ENCODE measurements around the gene EIF4E2. TPM values are rescaled to one million over a fixed set of nuclear protein-coding genes. Genes with fewer than 3 reads are reported as not detected.
"Not testable (repeated sequence)": the region's sequence is repeated elsewhere in the genome, so short reads cannot be mapped to it uniquely, and the experiment has no call there.

The EIF4E2 gene
- polyA plus RNA-seq, 3 donors from 2014 or later: 60.5 to 82.0 (median 80.3) TPM

GRCh38 chr2:232525199-232525598, 25.3 kb upstream of the EIF4E2 start:
- no peaks in the 10 kb centered on the region for H3K36me3 Mint-ChIP-seq
- H3K4me3 Mint-ChIP-seq: no peak overlapping the region
- H3K4me1 Mint-ChIP-seq: peaks cover 14 to 17% of the 10 kb centered on the region in 2 donors
- no peak overlapping the region for H3K27ac Mint-ChIP-seq
- H3K27me3 Mint-ChIP-seq (ENCODE audit: low read depth in 3 of 3): peaks cover 9 to 18% (median 11%) of the 10 kb centered on the region in 3 donors
- no peak for DNase-seq
- H3K9me3 Mint-ChIP-seq: no peaks in the 10 kb centered on the region

GRCh38 chr2:232525791-232526371, 24.6 kb upstream of the EIF4E2 start, which contains the start of gene CHRND:
CHRND (plus strand) TSS chr2:232526160; CDS start chr2:232526216, 56 bp downstream.
- no peak for DNase-seq
- Mint-ChIP-seq H3K4me3 (no peak within 1 kb of the TSS), H3K27ac (no peak within 1 kb of the TSS), H3K4me1 (peaks cover 14 to 17% of the 10 kb centered on the region in 2 donors), H3K36me3 (no peaks in the 10 kb centered on the region), H3K9me3 (no peaks in the 10 kb centered on the region), H3K27me3 (ENCODE audit: low read depth in 3 of 3) (peaks cover 9 to 20% (median 10%) of the 10 kb centered on the region in 3 donors)

- H3K27ac Mint-ChIP-seq: no peak overlapping the region
These were observed 24.0 kb upstream of the EIF4E2 start for GRCh38 chr2:232526372-232526941.

GRCh38 chr2:232527905-232528470, 22.5 kb upstream of the EIF4E2 start:
- no peaks in the 10 kb centered on the region for H3K36me3 Mint-ChIP-seq
- no peak overlapping the region for H3K4me3 Mint-ChIP-seq
- no peak for DNase-seq
- H3K27me3 Mint-ChIP-seq (ENCODE audit: low read depth in 3 of 3): peaks cover 6 to 15% (median 9%) of the 10 kb centered on the region in 3 donors
- no peak overlapping the region for H3K27ac Mint-ChIP-seq
- H3K4me1 Mint-ChIP-seq: peaks cover 13 to 14% of the 10 kb centered on the region in 2 donors
- no peaks in the 10 kb centered on the region for H3K9me3 Mint-ChIP-seq

More at GRCh38 chr2:232526372-232526941, 24.0 kb upstream of the EIF4E2 start:
- Mint-ChIP-seq H3K36me3 (no peaks in the 10 kb centered on the region), H3K9me3 (no peaks in the 10 kb centered on the region), H3K27me3 (ENCODE audit: low read depth in 3 of 3) (peaks cover 9 to 18% (median 9%) of the 10 kb centered on the region in 3 donors), H3K4me1 (peaks cover 14 to 16% of the 10 kb centered on the region in 2 donors), H3K4me3 (no peak overlapping the region)
- DNase-seq: no peak

GRCh38 chr2:232528746-232529460, 21.6 kb upstream of the EIF4E2 start:
- no peaks in the 10 kb centered on the region for H3K36me3 Mint-ChIP-seq
- peak overlapping the region in 4 of 6 donors; percentile 10 to 60 (median 36) for H3K27ac Mint-ChIP-seq
- H3K27me3 Mint-ChIP-seq (ENCODE audit: low read depth in 3 of 3): peaks cover 3 to 11% (median 6%) of the 10 kb centered on the region in 3 donors
- no peak for DNase-seq
- H3K9me3 Mint-ChIP-seq: no peaks in the 10 kb centered on the region
- peak overlapping the region in 1 of 5 donors; percentile 31 for H3K4me3 Mint-ChIP-seq
- peaks cover 11 to 14% of the 10 kb centered on the region in 2 donors for H3K4me1 Mint-ChIP-seq

GRCh38 chr2:232529806-232530547, 20.5 kb upstream of the EIF4E2 start:
- Mint-ChIP-seq H3K36me3 (no peaks in the 10 kb centered on the region), H3K27me3 (ENCODE audit: low read depth in 3 of 3) (peaks cover 3 to 7% (median 5%) of the 10 kb centered on the region in 3 donors), H3K9me3 (no peaks in the 10 kb centered on the region), H3K4me3 (no peak overlapping the region), H3K27ac (no peak overlapping the region), H3K4me1 (peaks cover 9 to 14% of the 10 kb centered on the region in 2 donors)
- DNase-seq: no peak

- DNase-seq: no peak
- Mint-ChIP-seq H3K36me3 (no peaks in the 10 kb centered on the region), H3K27ac (no peak overlapping the region), H3K9me3 (no peaks in the 10 kb centered on the region), H3K4me3 (no peak overlapping the region), H3K4me1 (peaks cover 9 to 14% of the 10 kb centered on the region in 2 donors), H3K27me3 (ENCODE audit: low read depth in 3 of 3) (peaks cover 2 to 8% (median 5%) of the 10 kb centered on the region in 3 donors)
These were observed 19.7 kb upstream of the EIF4E2 start for GRCh38 chr2:232530626-232531260.

- DNase-seq: no peak
- no peaks in the 10 kb centered on the region for H3K9me3 Mint-ChIP-seq
- H3K4me3 Mint-ChIP-seq: no peak overlapping the region
- no peaks in the 10 kb centered on the region for H3K36me3 Mint-ChIP-seq
- peaks cover 9 to 14% of the 10 kb centered on the region in 2 donors for H3K4me1 Mint-ChIP-seq
- no peak overlapping the region for H3K27ac Mint-ChIP-seq
- peaks cover 2 to 9% (median 4%) of the 10 kb centered on the region in 3 donors for H3K27me3 Mint-ChIP-seq (ENCODE audit: low read depth in 3 of 3)
These were observed 18.1 kb upstream of the EIF4E2 start for GRCh38 chr2:232532419-232532818.

GRCh38 chr2:232532821-232533220, 17.7 kb upstream of the EIF4E2 start:
- H3K4me3 Mint-ChIP-seq; H3K36me3 Mint-ChIP-seq; DNase-seq; H3K27me3 Mint-ChIP-seq (ENCODE audit: low read depth in 3 of 3); H3K27ac Mint-ChIP-seq; H3K9me3 Mint-ChIP-seq: not testable (repeated sequence)
- H3K4me1 Mint-ChIP-seq: peaks cover 9 to 14% of the 10 kb centered on the region in 2 donors

- peaks cover 0 to 1% (median 0%) of the 10 kb centered on the region in 6 donors for H3K9me3 Mint-ChIP-seq
- peaks cover 4 to 9% (median 4%) of the 10 kb centered on the region in 3 donors for H3K27me3 Mint-ChIP-seq (ENCODE audit: low read depth in 3 of 3)
- DNase-seq: no peak
- H3K4me3 Mint-ChIP-seq: no peak overlapping the region
- H3K27ac Mint-ChIP-seq: no peak overlapping the region
- H3K36me3 Mint-ChIP-seq: no peaks in the 10 kb centered on the region
- H3K4me1 Mint-ChIP-seq: peaks cover 2% of the 10 kb centered on the region in 2 donors
These were observed 16.4 kb upstream of the EIF4E2 start for GRCh38 chr2:232533944-232534710.

GRCh38 chr2:232534940-232535651, 15.4 kb upstream of the EIF4E2 start:
- DNase-seq: no peak
- peaks cover 4 to 9% (median 4%) of the 10 kb centered on the region in 3 donors for H3K27me3 Mint-ChIP-seq (ENCODE audit: low read depth in 3 of 3)
- H3K4me1 Mint-ChIP-seq: no peaks in the 10 kb centered on the region
- peaks cover 0 to 1% (median 0%) of the 10 kb centered on the region in 6 donors for H3K9me3 Mint-ChIP-seq
- no peak overlapping the region for H3K27ac Mint-ChIP-seq
- no peaks in the 10 kb centered on the region for H3K36me3 Mint-ChIP-seq
- no peak overlapping the region for H3K4me3 Mint-ChIP-seq
